22Rv1 (cell line): ENCODE data around the gene LAMB4.

Experiments used
- CTCF ChIP-seq: fragments of 450-650 bp; IDR thresholded peaks from 2 replicates; pipeline ENCODE4 v1.5.1; 2017; ENCODE audit warnings: mild to moderate bottlenecking
- ZFX ChIP-seq: fragments of 450-650 bp; IDR thresholded peaks from 2 replicates; pipeline ENCODE4 v1.6.1; 2017; ENCODE audit warnings: antibody characterized with exemption, borderline replicate concordance

GRCh38 chr7:107976620-107977019 lies 153.5 kb downstream of the LAMB4 start:
- TF ChIP-seq ZFX (no peak), CTCF (no peak)
